Endothelial cell of hepatic sinusoid (primary cell): ENCODE results near the gene TMEM63C.
"Not testable (repeated sequence)": the region's sequence is repeated elsewhere in the genome, so short reads cannot be mapped to it uniquely, and the experiment has no call there.

ENCODE experiments used
- in situ Hi-C: cut with HindIII; loops from 2 replicates; pipeline ENCODE4 v1.10.0; 2017; ENCODE audit warnings: low sequenced_read_pairs

The TMEM63C gene

GRCh38 chr14:77273796-77274195 is 92.2 kb downstream of the TMEM63C start:
- in situ Hi-C loops = no loop called here

DNA sequence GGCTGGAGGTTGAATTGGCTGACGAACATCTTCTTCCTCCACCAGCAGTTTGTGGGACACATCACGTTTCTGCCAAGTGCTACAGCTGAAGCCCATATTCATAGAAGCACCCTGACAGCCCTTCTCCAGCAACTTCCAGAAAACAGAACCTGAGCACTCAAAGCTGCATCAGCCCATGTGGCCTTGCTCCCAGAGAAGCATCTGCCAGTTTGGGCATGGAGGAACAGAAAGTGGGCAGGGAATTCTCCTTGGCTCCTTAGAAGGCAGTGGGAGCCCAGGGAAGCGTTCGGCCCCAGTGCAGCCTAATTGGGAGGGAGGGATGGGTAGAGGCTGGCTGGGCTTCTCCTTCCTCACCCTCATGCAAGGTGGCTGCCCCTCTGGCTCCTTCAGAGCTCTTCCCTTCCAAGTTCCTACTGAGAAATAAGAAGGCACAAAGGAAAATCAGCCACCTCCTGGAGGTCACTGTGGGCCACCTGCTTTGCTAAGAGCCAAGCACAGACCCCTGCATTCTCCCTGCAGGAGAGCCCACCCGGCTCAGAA is 93.5 kb downstream of the TMEM63C start:
- in situ Hi-C loops = no loop called here

DNA sequence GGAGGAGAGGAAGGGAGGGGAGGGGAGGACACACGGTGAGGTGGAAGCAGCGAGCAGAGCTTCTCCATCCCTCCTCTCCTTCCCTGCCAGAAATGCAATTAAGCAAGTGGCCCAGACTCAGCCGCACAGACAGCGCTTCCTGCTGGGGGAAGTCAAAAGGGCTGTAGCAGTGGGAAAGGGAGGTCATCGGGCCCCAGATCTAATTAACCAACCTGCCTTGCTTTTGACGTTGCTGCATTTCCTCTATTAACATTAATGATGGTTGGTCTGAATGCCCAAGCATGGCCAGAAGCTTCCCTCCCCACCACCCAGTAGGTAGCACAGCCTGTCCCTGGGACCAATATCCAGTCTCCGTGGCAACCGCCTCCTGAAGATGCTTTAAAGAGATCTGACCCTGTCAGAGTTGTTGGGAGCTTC is 94.0 kb downstream of the TMEM63C start:
- in situ Hi-C loops = no loop called here

- in situ Hi-C loops = no loop called here
These were observed 94.8 kb downstream of the TMEM63C start for GRCh38 chr14:77276295-77276935.

DNA sequence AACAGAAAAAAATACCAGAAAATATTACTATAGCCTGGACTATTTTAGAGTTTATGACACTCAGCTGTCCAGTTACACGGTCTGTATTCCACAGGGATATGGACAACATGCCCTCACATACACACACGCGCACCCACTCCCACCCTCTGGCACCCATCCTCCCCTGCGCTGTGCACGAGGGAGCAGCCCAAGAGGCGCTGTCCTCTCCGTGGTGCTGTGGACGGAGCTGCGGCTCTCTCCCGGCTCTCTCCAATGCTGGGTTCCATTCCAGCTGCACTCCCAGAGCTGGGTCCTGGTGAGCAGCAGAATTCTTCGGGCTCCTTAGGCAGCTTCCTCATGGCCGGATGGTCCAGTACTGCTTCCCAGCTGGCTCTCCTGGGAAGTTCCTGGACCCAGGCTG is 95.4 kb downstream of the TMEM63C start:
- in situ Hi-C loops = no loop called here

GRCh38 chr14:77278461-77279230 is 97.0 kb downstream of the TMEM63C start:
- in situ Hi-C loops = no loop called here

- in situ Hi-C loops = no loop called here
These were observed 98.1 kb downstream of the TMEM63C start for GRCh38 chr14:77279719-77280118.

- in situ Hi-C loops = not testable (repeated sequence)
These were observed 99.3 kb downstream of the TMEM63C start for GRCh38 chr14:77280921-77281320.

DNA sequence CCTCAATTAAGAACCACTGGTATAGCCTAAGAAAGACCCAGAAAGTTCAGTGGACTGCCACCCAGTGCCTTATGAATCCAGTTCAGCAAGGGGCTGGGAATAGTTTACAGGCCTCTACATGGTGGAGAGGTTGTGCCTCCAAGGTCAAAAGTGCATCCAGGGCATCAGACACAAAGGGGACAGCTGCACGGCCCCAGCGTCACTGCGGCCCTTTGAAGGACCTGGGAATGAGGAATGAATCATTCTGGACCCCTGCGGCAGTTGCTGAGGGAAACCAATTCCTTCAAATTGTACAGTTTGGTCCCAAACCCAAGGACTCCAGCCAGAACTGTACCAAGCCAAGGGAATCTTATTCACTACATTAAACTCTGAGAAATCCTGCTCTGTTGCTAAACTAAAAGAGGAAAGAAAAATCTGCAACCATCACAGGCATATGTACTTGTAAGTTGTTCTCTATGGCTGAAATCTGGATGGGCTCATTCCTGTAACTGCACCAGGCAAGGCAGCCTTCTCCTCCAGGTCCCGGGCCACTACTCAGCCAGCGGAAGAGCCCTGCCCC is 100.3 kb downstream of the TMEM63C start:
- in situ Hi-C loops = no loop called here

DNA sequence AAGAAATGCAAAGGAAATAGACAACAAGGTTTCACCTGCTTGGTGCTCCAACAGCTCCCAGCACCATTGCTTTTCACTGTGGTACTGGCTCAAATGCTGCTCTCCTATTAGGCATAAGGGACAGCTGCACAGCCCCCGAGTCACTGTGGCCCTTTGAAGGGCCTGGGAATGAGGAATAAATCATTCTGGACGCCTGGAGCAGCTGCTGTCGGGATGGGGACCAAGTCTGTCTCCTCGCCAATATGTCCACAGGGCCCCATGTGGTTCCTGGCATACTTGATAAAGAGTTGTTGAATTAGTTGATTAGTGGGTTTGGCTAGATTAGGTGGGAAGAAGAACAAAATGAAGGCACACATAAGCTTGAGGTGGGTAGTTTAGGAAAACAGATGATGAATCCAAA is 102.5 kb downstream of the TMEM63C start:
- in situ Hi-C loops = no loop called here

DNA sequence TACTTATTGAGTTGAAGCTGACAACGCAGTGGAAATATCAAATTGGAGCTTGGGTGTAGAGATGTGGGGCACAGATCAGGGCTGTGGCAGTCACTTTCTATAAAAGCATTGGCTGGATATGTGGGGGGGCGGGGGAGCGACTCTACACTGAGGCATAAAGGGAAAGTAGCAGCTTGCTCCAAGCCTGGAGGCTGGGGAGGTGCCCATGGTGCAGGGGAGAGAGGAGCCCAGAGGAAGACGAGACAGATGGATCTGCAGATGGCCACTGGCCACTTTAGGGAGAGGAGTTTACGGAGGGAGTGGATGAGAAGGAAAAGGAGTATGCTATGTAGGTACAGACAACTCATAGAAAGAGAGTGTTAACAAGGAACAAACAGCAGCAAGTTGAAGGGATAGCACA is 102.9 kb downstream of the TMEM63C start:
- in situ Hi-C loops = no loop called here

- in situ Hi-C loops = no loop called here
These were observed 105.0 kb downstream of the TMEM63C start for GRCh38 chr14:77286576-77286975.

DNA sequence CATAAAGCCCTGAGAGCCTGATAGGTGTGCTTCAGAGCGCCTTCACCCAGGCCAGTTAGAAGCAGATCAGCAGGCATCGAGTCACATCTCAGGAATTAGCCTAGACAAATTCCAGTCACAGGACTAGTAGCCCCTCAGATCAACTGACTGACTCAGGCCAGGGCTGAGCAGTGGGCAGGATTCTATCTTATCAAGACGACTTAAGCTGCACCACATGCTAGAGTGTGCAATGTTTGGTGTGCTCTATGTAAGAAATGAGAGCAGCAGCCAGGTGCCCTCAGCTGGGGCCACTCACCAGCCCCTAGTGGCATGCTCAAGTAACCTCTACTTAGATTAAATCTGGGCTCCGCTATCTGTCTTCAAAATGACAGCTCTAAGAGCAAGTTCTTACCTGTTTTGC is 109.1 kb downstream of the TMEM63C start:
- in situ Hi-C loops = no loop called here

- in situ Hi-C loops = no loop called here
These were observed 114.6 kb downstream of the TMEM63C start for GRCh38 chr14:77296155-77296554.

DNA sequence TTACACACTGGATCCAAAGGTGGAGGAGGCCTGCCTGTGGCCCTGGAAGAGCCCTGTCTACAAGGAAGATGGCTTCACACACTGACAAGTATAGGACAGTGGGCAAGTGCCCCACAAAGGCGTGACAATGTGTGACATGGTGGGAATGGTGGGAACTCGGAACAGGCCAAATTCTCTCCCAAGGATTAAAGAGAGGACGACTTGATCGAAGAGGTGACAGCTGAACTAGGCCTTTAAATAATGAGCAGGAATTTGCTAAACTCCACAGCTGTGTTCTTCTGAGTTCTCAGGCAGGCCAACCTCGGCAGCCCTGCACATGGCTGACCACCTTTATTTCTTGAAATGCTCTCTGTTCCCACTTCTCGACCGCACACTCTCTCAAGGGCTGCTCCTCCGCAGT is 115.3 kb downstream of the TMEM63C start:
- in situ Hi-C loops = no loop called here

DNA sequence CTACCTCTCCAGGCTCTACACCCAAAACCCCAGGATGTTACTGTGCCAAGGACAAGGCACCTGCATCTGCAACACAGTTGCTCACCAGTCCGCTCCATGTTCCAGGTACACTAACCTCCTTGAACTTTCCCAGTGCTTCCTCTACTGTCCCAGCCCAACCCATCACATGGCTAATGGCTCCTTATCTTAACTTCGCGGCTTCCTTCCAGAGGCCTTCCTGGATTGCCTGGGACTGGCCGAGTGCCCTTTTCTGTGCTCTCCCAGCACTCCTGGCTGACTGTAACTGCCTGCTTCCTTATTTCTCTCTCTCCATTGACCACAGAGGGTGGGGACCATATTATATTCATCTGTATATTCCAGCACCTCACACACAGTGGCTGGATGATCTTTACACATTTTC is 118.2 kb downstream of the TMEM63C start:
- in situ Hi-C loops = no loop called here

DNA sequence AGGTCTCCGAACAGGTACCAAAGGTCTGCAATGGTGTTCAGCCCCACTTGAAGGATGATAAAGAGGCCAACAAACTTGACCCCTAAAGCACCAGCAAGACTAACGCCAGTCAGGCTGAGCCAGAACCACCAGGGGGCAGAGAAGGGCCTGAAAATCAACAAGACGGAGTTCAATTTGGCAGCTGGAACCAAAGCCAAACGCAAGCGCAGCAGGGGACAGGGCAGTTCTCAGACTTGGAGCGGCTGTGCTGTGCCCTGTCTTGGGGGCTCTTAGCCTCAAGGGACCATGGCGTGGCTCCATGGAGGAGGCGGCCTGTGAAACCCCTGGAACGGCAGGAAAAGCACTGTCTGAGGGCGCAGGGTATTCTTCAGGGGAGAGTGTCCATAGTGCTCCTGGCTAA is 119.5 kb downstream of the TMEM63C start:
- in situ Hi-C loops = no loop called here

GRCh38 chr14:77302926-77303325 is 121.3 kb downstream of the TMEM63C start:
- in situ Hi-C loops = no loop called here

DNA sequence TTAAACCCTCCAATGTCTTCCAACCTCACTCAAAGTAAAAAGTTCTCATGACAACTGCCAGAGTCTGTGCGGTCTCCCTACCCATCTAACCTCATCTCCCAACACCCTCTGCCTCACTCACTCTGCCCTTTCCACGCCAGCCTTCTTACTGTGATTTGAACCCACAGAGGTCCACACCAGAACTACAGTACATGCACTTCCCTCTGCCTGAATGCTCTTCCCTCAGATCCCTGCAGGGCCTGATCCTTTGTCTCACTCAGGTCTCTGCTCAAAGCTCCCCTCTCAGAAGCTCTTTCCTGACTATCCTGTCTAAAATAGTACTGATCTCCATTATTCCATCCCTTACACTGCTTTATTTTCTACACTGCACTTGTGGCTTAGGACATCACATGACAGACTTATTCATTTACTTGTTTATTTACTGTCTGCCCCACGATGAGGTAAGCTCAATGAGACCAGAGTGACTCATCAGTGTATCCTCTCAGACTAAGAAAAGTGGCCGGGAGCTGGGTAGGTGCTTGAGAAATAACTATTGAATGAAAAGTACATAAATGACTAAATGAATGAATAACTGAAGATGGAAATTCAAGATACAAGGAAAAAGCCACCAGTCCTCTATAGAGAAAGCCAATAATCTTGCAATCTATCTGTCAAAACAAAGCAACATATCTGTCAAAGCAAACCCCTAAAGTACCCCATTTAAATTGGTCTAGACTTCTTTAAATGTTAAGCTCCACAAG is 122.0 kb downstream of the TMEM63C start:
- in situ Hi-C loops = no loop called here

DNA sequence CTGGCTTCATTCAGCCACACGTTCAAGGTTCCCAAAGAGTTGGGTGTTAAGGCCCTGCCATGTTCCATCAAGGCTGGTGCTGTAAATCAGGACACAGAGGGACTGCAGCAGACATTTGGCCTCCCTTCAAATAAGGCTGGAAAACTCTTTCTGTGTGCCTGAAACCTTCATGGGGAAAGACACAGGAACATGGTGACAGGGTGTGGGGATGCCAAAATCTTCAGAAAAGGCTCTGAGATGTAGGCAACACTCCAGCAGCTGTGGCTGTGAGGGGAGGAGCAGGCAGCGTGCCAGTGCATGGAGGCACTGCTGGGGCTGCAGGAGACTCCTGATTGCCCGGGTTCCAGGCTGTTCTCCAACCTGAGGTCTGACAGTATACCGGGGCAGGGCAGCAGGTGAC is 124.1 kb downstream of the TMEM63C start:
- in situ Hi-C loops = no loop called here

DNA sequence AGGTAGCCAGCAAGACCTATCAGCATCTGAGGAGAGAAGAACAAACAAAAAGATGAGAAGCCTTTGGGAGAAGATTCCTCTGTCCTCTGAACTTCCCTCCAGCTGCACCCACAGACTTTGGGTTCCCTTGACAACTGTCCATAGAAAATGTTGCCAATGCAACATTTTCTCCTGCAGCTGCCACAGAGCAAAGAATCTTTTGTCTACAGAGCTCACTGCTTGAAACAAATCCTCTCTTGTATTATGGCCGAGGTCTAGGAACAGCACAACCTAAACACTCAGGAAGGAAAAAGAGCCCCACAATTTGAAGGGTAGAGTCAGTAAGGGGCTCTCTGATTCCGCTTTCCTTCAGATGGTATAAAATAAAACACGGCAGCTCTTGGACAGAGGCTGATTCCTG is 124.8 kb downstream of the TMEM63C start:
- in situ Hi-C loops = no loop called here
